GM10248 (cell line): ENCODE results near the gene CELF6.

Experiments used
- CTCF ChIA-PET: fragments of 300-600 bp; sonication (Branson Sonifier 250); formaldehyde crosslinking; extraction: SDS; loops from one replicate; lab custom pipeline; 2021; ENCODE audit warnings: antibody characterized with exemption; lab: Yijun Ruan, JAX
- POLR2A ChIA-PET: fragments of 350-650 bp; sonication (Branson Sonifier 250); formaldehyde crosslinking; extraction: SDS; loops from one replicate; lab custom pipeline; 2020; ENCODE audit warnings: antibody characterized with exemption; lab: Yijun Ruan, JAX
- DNase-seq: peaks from one replicate; pipeline ENCODE4 v3.0.0; 2012; ENCODE audit errors: extremely low spot score
- TF ChIP-seq, protein P1 (sequence below): IDR thresholded peaks from 2 replicates; pipeline ENCODE4 v1.5.1; 2012; ENCODE audit warnings: mild to moderate bottlenecking, low read depth; ENCODE audit errors: extremely low read depth, missing control alignments, control extremely low read depth

CELF6 gene

GRCh38 chr15:72358121-72358520, 38.2 kb upstream of the CELF6 start:
- no peak for DNase-seq
- TF ChIP-seq, protein P1, sequence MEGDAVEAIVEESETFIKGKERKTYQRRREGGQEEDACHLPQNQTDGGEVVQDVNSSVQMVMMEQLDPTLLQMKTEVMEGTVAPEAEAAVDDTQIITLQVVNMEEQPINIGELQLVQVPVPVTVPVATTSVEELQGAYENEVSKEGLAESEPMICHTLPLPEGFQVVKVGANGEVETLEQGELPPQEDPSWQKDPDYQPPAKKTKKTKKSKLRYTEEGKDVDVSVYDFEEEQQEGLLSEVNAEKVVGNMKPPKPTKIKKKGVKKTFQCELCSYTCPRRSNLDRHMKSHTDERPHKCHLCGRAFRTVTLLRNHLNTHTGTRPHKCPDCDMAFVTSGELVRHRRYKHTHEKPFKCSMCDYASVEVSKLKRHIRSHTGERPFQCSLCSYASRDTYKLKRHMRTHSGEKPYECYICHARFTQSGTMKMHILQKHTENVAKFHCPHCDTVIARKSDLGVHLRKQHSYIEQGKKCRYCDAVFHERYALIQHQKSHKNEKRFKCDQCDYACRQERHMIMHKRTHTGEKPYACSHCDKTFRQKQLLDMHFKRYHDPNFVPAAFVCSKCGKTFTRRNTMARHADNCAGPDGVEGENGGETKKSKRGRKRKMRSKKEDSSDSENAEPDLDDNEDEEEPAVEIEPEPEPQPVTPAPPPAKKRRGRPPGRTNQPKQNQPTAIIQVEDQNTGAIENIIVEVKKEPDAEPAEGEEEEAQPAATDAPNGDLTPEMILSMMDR, result no peak
- CTCF ChIA-PET, result interaction anchor here (2.2 kb wide), 1 partner anchor 11 kb away, joined by 5 read pairs; no protein-coding TSS in a partner anchor
- POLR2A ChIA-PET, result no interaction called here

GRCh38 chr15:72354496-72354895, 34.5 kb upstream of the CELF6 start:
- TF ChIP-seq, protein P1, result no peak
- ChIA-PET CTCF (interaction anchor here (1.6 kb wide), 1 partner anchor 10 kb away, joined by 4 read pairs; no protein-coding TSS in a partner anchor), POLR2A (no interaction called here)
- no peak for DNase-seq

- TF ChIP-seq, protein P1, result no peak
- ChIA-PET POLR2A (no interaction called here), CTCF (no interaction called here)
- DNase-seq, result no peak
These were observed 33.3 kb upstream of the CELF6 start for GRCh38 chr15:72353266-72353665.

DNA sequence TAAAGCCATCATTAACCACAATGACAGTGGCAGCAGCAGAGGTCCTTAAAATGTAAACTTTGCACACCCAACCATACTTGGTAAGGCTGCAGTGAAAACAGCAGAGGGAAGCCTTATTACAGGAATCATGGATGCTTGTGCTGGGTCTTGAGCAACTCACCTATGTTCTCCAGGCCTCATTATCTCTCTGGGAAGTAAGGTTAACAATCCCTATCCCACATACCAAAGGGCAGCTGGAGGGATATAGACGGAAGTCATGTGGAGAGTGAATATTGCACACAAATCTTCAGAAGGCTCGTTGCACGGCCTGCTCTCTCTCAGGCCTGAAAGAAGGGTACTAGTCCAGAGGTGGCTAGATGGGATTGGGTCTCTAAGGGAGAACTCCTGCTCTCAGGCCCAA, 25.8 kb upstream of the CELF6 start:
- no peak for DNase-seq
- ChIA-PET CTCF (interaction anchor here (0.9 to 1.0 kb wide), 2 partner anchors 8 to 15 kb away, joined by 4 read pairs; no protein-coding TSS in a partner anchor), POLR2A (no interaction called here)
- TF ChIP-seq, protein P1, result no peak

DNA sequence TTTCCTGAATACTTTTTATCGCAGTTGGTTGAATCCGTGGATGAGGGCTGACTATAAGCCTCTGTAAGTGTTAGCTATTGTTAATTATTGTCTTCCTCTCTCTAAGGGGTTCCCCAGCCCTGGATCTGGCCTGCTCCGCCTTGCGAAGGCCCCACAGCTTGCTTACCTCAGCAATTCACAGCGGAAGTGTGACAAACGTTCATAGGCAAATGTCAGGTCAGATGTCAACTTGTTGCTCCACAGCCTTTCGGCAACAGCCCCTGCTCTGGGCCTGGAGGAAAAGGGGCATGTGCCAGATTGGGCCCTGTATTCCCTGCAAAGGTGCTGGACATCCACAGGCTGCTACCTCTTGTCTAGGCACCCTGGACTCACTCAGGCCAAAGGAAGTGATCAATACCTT, 25.3 kb upstream of the CELF6 start:
- DNase-seq, result no peak
- TF ChIP-seq, protein P1, result no peak
- ChIA-PET POLR2A (no interaction called here), CTCF (no interaction called here)

DNA sequence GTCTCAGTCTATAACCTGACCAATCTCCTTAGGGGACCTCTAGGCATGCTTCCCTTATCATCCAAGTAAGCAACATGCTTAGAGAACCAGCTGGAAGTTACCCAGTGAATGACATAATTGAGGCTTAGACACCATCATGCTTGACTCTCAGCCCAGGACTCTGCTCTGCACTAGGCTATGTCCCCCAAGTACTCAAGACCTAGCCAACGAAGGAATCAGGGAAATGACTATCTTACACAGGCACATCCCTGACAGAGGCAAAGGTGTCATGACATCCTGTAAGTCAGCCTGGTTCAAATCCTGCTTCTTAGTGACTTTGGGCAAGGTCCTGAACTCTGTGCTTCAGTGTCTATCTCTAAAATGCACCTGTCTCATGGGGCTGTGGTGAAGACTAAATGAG, 24.6 kb upstream of the CELF6 start:
- TF ChIP-seq, protein P1, result no peak
- ChIA-PET POLR2A (no interaction called here), CTCF (no interaction called here)
- no peak for DNase-seq

- ChIA-PET POLR2A (no interaction called here), CTCF (no interaction called here)
- DNase-seq, result no peak
- TF ChIP-seq, protein P1, result peak; percentile 28
These were observed 22.4 kb upstream of the CELF6 start for GRCh38 chr15:72342385-72342784.
